Muscle of back (tissue), 11 donors: ENCODE results near the gene ARSG. TPM values are rescaled to one million over a fixed set of nuclear protein-coding genes. Genes with fewer than 3 reads are reported as not detected.
A peak's percentile ranks its signal among the peaks of the same experiment; 100 is the strongest.
"Not testable (repeated sequence)": the region's sequence is repeated elsewhere in the genome, so short reads cannot be mapped to it uniquely, and the experiment has no call there.

Experiments used
- DNase-seq, 3 donors: peaks; one replicate each; pipeline versions ENCODE4 v3.0.0 to v3.0.0-alpha.2; 2013
- polyA plus RNA-seq, 10 donors: library from polyadenylated mRNA; unstranded; fragments of 120-200 nt; gene quantifications; one replicate each; pipeline ENCODE4 v1.2.1, GENCODE V29; 2013; ENCODE audit not compliant: insufficient read length in 10 of 10

Gene ARSG
- polyA plus RNA-seq, 10 donors, result 2.2 to 4.3 (median 3.1) TPM

DNA sequence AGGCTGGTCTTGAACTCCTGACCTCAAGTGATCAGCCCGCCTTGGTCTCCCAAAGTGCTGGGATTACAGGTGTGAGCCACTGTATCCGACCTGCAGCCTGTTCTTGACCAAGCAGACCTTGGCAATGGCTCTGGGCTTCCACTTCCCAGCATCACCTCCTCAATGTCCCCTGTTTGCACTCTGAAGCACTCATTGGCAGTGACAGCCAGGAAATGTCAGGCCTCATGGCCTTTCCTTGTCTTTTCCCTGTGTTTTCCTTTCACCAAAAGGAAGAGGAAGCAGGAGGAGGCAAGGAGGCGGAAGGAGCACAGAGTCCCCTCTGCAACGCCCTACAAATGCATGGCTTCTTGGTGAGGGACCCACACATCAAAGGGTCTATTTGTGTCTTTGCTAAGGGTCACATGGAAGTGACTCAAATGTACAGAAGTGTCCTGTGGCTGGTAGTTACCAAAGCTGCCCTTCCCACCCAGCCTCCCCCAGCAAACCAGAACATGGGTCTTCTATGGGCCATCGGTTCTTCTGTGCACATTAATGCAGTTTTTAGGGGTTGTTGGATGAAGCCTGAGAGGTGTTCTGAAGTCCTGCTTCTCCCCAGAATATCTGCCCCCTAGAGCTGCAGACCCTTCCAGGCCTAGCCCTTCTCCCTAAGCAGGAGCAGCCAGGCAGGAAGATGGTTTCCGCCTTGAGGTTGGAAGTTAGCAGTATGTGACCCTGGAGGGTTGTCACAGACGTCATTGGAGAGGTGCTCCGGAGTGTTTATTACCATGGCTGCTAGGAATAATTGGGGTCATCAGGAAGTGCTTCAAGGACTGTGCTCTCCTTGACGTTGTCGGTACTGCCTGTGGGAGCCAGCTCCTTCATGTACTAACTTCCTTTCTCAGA, 105.2 kb downstream of the ARSG start:
- DNase-seq, result peak in 1 of 3 donors; percentile 26

DNA sequence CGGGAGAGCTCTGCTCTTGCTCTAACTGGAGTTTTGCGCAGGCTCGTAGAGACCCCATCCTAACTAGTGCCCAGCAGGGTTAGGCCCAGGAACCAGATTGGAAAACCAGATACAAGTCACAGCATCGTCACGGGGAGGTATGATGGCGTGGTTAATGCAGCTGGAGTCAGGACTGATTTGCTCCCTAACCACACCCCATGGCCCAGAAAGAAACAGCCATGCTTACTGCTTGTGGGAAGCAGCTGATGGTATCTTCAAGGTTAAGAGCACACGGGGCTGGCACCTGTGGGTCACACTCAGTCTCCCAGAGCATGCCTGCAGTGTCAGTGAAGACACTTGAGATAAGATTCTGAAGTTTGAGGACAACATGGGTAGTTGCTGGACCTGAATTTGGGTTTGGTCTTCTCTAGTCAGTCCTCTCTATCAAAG, 105.8 kb downstream of the ARSG start:
- DNase-seq, result no peak

- DNase-seq, result peak; percentile 48 to 76 (median 54)
These were observed 107.7 kb downstream of the ARSG start for GRCh38 chr17:68398691-68399637.

- peak; percentile 47 to 85 (median 55) for DNase-seq
These were observed 108.5 kb downstream of the ARSG start for GRCh38 chr17:68399638-68400403.

DNA sequence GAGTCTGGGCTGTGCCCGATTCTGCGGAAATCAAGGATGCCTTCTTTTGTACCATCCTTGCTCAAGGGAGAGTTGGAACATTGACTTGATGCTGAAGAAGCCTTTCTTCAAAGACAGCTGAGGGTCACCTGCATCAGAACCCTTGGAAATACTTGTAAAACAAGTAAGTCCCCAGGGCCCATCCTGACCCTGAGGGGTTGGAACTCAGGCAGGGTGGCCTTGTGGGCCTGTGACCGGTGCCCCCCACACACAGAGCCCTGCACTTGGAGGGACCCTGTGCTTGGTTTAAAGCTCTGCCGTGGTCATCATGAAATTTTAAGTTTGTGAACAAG, 109.1 kb downstream of the ARSG start:
- no peak for DNase-seq

- no peak for DNase-seq
These were observed 110.0 kb downstream of the ARSG start for GRCh38 chr17:68401288-68401687.

DNA sequence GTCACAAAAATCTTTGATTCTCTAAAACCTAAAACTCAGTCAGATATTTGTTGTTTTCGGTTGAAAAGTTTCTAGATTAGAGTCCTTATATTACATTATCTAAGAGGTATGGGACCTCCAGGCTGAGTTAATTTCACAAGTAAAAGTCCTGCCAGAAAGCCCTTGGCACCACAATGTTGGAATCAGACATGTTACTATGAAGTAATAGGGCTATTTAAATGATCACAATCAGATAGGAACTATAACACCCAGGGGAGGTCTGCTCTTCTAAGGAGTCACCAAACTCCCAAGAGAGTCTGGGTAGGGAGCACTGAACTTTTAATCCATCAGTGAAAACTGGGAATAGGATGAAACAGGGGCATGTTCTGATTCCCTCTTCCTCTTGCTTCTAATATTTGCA, 111.8 kb downstream of the ARSG start:
- DNase-seq, result no peak

GRCh38 chr17:68403837-68404236, 112.5 kb downstream of the ARSG start:
- DNase-seq, result not testable (repeated sequence)

GRCh38 chr17:68407656-68408055, 116.4 kb downstream of the ARSG start:
- not testable (repeated sequence) for DNase-seq

- not testable (repeated sequence) for DNase-seq
These were observed 122.6 kb downstream of the ARSG start for GRCh38 chr17:68413597-68414560.

DNA sequence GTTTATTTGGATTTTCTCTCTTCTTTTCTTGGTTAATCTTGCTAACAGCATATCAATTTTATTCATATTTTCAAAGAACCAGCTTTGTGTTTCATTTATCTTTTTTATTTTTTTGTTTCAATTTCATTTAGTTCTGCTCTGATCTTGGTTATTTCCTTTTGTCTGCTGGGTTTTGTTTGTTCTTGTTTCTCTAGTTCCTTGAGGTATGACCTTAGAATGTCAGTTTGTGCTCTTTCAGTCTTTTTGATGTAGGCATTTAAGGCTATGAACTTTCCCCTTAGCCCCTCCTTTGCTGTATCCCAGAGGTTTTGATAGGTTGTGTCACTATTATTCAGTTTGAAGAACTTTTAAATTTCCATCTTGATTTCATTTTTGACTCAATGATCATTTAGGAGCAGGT, 123.6 kb downstream of the ARSG start:
- DNase-seq, result not testable (repeated sequence)

GRCh38 chr17:68417317-68417716, 126.0 kb downstream of the ARSG start:
- no peak for DNase-seq

GRCh38 chr17:68418876-68419275, 127.6 kb downstream of the ARSG start:
- no peak for DNase-seq

DNA sequence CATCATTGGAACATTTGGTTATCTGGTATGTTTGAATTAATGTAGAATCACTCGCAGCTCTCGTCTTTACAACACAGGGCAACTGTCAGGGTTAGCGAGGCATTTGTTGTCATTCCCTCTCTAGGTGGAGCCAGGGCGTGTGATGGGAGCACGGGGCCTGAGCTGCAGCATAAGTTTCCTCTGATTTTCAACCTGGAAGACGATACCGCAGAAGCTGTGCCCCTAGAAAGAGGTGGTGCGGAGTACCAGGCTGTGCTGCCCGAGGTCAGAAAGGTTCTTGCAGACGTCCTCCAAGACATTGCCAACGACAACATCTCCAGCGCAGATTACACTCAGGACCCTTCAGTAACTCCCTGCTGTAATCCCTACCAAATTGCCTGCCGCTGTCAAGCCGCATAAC, 128.8 kb downstream of the ARSG start:
- DNase-seq, result no peak

DNA sequence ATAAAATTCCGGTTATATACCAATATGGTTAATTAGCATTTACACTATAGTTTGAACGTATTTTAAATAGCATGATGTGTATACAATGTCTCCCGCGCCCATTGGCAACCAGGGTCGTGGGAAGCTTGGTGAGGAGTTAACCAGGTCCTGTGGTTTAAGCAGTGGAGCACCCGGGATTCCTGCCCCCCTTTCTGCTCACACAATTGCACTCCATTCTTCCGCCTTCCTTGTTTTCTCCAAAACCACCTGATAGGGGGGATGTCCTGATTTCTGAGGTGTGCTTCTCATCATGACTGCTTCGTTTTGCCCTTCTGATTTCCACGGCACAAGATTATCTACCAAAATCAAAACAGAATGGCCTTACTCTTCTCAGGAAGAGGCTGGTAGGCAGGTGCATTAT, 130.2 kb downstream of the ARSG start:
- no peak for DNase-seq

DNA sequence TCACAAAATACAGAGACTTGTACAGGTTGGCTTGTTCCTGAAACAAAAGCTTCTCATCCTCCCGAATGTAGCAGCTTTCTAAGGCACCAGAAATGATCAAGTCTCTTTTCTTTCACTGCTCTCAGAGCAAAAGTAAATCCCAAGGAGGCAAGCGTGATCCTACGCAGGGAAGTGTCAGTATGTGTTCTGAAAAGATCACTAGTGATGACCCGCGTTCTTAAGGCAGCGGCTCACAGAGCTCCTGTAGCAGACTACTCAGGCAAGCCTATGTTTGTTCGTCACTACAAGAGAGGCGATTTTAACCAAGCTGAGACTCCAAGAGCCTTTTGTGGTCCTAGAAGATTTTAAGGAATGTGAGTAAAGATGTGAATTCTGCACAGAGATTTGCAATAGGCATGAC, 131.5 kb downstream of the ARSG start:
- no peak for DNase-seq

DNA sequence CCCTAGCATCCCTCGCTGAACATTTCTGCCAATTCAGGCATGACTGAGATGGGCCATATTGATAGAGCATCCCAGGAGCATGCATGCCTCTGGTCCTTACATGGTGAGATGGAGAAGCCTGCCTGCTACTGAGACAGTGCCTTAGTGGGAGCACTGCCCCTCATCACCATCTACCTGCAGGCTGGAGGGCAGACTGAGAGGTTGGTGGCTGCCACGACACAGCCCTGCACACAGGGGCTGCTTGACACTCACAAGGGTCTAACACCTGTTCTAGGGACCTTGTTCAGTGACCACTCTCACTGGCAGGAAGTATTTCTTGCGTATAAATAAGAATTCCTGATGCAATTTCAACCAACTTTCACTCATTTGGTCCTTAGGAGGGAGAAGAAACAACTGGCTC, 132.0 kb downstream of the ARSG start:
- no peak for DNase-seq

DNA sequence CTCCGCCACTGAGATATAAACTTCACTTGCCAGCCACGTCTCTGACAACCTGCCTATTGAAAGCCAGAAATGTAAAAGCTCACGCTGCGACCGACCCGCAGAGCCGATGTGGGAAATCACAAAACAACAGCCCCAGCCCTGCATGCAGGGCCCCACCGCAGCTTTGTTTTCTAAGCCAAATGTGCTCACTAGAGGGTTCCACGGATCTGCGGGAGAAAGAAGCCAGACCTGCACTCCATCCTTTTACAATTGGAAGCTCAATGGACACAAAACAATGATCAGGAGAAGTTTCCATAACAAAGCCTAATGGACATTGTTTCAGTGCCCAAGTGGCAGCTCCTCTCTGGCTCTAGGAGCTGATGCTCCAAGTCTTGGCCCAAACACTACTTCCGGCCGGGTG, 132.9 kb downstream of the ARSG start:
- no peak for DNase-seq

DNA sequence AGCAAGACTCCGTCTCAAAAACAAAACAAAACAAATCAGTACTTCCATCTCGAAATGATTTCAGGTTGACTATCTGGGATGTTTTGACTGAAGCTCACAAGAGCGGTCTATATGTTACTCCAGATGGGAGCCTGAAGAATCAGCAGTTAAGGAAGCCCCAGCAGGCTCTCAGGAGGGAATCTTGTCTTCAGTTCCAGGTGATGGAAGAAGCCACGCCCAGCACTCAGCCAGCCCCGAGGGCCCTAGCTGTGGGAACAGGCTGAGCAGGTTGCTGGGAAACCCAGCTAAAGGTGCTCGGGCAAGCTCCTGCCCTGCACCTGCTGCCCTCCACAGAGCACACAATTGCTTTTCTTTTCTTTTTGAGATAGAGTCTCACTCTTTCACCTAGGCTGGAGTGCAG, 133.6 kb downstream of the ARSG start:
- no peak for DNase-seq

GRCh38 chr17:68425979-68426378, 134.7 kb downstream of the ARSG start:
- no peak for DNase-seq

- DNase-seq, result no peak
These were observed 136.3 kb downstream of the ARSG start for GRCh38 chr17:68427575-68427974.
